ENCODE data around the gene GSE1. TPM values are rescaled to one million over a fixed set of nuclear protein-coding genes. Genes with fewer than 3 reads are reported as not detected.

GSE1 gene
- polyA plus RNA-seq, 1 donor (not counting 4 experiments of a cell fraction or from before 2014, with no cell fraction given): 5.0 TPM

DNA sequence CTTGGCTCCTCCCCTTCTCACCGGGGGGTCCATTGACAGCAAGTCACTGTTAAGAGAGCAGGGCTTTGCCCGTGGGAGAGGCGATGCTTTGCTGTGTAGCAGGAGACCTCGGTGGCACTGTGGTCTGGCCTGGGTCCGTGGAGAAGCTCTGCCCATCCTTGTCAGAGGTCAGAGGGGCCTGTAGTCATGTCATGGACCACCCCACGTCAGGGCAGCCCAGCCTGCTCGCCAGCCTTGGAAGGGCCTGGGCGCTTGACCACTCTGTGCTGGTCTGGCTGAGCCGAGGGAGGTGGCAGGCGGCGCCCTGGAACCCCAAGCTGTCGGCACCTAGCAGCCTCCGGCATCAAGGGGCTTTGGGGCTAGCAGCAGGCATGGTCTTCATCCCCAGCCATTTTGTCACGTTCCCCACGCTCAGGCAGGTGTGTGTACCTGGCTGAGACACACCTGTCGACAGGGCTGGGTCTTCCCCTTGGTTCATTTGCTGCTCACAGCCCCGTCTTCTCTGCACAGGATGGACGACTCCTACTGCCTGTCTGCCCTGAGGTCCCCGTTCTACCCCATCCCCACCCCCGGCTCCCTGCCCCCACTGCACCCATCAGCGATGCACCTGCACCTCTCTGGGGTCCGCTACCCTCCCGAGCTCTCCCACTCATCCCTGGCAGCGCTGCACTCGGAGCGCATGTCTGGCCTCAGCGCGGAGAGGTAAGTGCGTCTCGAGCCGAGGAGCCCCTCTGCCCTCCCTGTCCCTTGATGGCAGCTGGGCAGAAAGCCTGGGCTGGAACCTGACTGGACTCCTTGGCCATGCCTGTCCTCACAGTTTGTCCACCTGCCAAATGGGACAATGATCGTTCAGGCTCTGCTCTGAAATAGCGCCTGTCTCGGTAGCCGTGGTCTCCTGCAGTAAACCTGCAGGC is 42.4 kb downstream of the GSE1 start:
- no peak for TF ChIP-seq EZH2 (IDR thresholded peaks at IDR 0.05; ENCODE audit: low read length)
- TF ChIP-seq, protein P1, sequence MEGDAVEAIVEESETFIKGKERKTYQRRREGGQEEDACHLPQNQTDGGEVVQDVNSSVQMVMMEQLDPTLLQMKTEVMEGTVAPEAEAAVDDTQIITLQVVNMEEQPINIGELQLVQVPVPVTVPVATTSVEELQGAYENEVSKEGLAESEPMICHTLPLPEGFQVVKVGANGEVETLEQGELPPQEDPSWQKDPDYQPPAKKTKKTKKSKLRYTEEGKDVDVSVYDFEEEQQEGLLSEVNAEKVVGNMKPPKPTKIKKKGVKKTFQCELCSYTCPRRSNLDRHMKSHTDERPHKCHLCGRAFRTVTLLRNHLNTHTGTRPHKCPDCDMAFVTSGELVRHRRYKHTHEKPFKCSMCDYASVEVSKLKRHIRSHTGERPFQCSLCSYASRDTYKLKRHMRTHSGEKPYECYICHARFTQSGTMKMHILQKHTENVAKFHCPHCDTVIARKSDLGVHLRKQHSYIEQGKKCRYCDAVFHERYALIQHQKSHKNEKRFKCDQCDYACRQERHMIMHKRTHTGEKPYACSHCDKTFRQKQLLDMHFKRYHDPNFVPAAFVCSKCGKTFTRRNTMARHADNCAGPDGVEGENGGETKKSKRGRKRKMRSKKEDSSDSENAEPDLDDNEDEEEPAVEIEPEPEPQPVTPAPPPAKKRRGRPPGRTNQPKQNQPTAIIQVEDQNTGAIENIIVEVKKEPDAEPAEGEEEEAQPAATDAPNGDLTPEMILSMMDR (optimal IDR thresholded peaks at IDR 0.05 in 1 of 3, IDR thresholded peaks at IDR 0.05 in 1 of 3, conservative IDR thresholded peaks at IDR 0.05 in 1 of 3; ENCODE audit: extremely low read depth in 1 of 3, insufficient read depth in 2 of 3, low read length in 3 of 3): no peak
- no peaks in the 10 kb centered on the region for H3K9me3 ChIP-seq (ENCODE audit: control insufficient read depth, low read depth, low read length)
- peaks cover 7% of the 10 kb centered on the region for H4K20me1 ChIP-seq (ENCODE audit: control insufficient read depth, extremely low read depth, insufficient read depth, low read length)
- FAIRE-seq: no peak
- H3K27ac ChIP-seq (ENCODE audit: control insufficient read depth, insufficient read depth, low read length): no peak overlapping the region
- no peaks in the 10 kb centered on the region for H3K9me1 ChIP-seq (ENCODE audit: control insufficient read depth, extremely low read depth, insufficient read depth, low read length)
- no peak overlapping the region for H3K9ac ChIP-seq (ENCODE audit: control insufficient read depth, extremely low read depth, insufficient read depth, low read length)
- dilution Hi-C loops (cut with MboI; ENCODE audit: extremely low pct_ligation_motif_present, low sequenced_read_pairs): no loop called here
- H3K4me2 ChIP-seq (ENCODE audit: control insufficient read depth, extremely low read depth, insufficient read depth, low read depth, low read length): no peak overlapping the region
- H3K36me3 ChIP-seq (ENCODE audit: control insufficient read depth in 2 of 2, extremely low read depth in 1 of 2, insufficient read depth in 2 of 2, low read length in 2 of 2): peaks cover 2 to 24% of the 10 kb centered on the region in 2 experiments
- H3K4me1 ChIP-seq (ENCODE audit: control insufficient read depth, extremely low read depth, insufficient read depth, low read length): peaks cover 3% of the 10 kb centered on the region
- no peak overlapping the region for H2AFZ ChIP-seq (ENCODE audit: control insufficient read depth, low read length)
- no peaks in the 10 kb centered on the region for H3K27me3 ChIP-seq (ENCODE audit: control insufficient read depth, extremely low read depth, insufficient read depth, low read length)
- H3K4me3 ChIP-seq (ENCODE audit: control insufficient read depth in 2 of 3, extremely low read depth in 1 of 3, insufficient read depth in 2 of 3, low read depth in 1 of 3, low read length in 3 of 3): no peak overlapping the region
- no peak for DNase-seq (ENCODE audit: low read depth, low spot score)
- H3K79me2 ChIP-seq (ENCODE audit: control insufficient read depth, insufficient read depth, low read length): no peaks in the 10 kb centered on the region

DNA sequence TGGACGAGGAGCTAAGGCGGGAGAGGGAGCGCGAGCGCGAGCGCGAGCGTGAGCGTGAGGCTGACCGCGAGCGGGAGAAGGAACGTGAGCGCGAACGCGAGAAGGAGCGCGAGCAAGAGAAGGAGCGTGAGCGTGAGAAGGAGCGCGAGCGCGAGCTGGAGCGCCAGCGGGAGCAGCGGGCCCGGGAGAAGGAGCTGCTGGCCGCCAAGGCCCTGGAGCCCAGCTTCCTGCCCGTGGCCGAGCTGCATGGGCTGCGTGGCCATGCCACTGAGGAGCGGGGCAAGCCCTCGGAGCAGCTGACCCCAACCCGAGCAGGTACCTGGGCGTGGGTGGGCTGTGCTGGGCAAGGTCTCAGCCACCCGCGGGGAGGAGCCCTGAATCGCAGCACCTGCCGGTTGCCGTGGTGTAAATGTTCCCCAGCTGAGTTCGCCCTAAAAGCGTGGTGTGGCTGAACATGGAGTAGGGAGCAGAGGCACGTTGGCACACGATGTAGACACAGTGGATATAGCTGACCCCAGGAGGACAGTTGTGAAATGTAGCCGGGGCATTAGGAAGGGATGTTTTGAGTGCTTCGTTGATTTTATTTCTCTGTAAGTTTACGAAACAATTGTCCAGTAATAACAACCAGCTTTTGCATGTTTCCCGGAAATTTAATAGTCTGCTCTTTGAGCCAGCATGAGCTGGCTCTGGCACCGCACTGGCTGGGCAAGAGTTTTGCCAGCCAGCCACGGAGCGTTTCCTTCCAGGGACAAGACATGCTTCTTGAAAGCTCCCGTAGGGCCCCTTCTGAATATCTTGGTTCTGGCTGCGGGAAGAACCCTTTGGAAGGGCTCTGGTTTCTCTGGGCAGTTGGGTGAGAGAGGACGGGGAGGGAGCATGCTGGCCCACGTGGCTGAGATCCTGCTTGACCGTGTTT is 43.5 kb downstream of the GSE1 start:
- Histone ChIP-seq H3K27ac (ENCODE audit: control insufficient read depth, insufficient read depth, low read length) (no peak overlapping the region), H3K36me3 (ENCODE audit: control insufficient read depth in 2 of 2, extremely low read depth in 1 of 2, insufficient read depth in 2 of 2, low read length in 2 of 2) (peaks cover 2 to 24% of the 10 kb centered on the region in 2 experiments), H3K4me3 (ENCODE audit: control insufficient read depth in 2 of 3, extremely low read depth in 1 of 3, insufficient read depth in 2 of 3, low read depth in 1 of 3, low read length in 3 of 3) (no peak overlapping the region), H3K79me2 (ENCODE audit: control insufficient read depth, insufficient read depth, low read length) (no peaks in the 10 kb centered on the region), H3K9me1 (ENCODE audit: control insufficient read depth, extremely low read depth, insufficient read depth, low read length) (no peaks in the 10 kb centered on the region), H3K4me2 (ENCODE audit: control insufficient read depth, extremely low read depth, insufficient read depth, low read depth, low read length) (no peak overlapping the region), H4K20me1 (ENCODE audit: control insufficient read depth, extremely low read depth, insufficient read depth, low read length) (peaks cover 7% of the 10 kb centered on the region), H2AFZ (ENCODE audit: control insufficient read depth, low read length) (no peak overlapping the region), H3K27me3 (ENCODE audit: control insufficient read depth, extremely low read depth, insufficient read depth, low read length) (no peaks in the 10 kb centered on the region), H3K9me3 (ENCODE audit: control insufficient read depth, low read depth, low read length) (no peaks in the 10 kb centered on the region), H3K4me1 (ENCODE audit: control insufficient read depth, extremely low read depth, insufficient read depth, low read length) (peaks cover 3% of the 10 kb centered on the region), H3K9ac (ENCODE audit: control insufficient read depth, extremely low read depth, insufficient read depth, low read length) (no peak overlapping the region)
- TF ChIP-seq, protein P1 (optimal IDR thresholded peaks at IDR 0.05 in 1 of 3, IDR thresholded peaks at IDR 0.05 in 1 of 3, conservative IDR thresholded peaks at IDR 0.05 in 1 of 3; ENCODE audit: extremely low read depth in 1 of 3, insufficient read depth in 2 of 3, low read length in 3 of 3): no peak
- TF ChIP-seq EZH2 (IDR thresholded peaks at IDR 0.05; ENCODE audit: low read length): no peak
- DNase-seq (ENCODE audit: low read depth, low spot score): no peak
- no peak for FAIRE-seq
- dilution Hi-C loops (cut with MboI; ENCODE audit: extremely low pct_ligation_motif_present, low sequenced_read_pairs): no loop called here

Measured in keratinocyte (primary cell).